ENCODE results near the gene TACC2.
"Not testable (repeated sequence)": the region's sequence is repeated elsewhere in the genome, so short reads cannot be mapped to it uniquely, and the experiment has no call there.

Gene TACC2

GRCh38 chr10:121981346-121981745 is 7.6 kb upstream of the TACC2 start:
- no peak for DNase-seq

GRCh38 chr10:121983852-121984251 is 5.1 kb upstream of the TACC2 start:
- no peak for DNase-seq

DNA sequence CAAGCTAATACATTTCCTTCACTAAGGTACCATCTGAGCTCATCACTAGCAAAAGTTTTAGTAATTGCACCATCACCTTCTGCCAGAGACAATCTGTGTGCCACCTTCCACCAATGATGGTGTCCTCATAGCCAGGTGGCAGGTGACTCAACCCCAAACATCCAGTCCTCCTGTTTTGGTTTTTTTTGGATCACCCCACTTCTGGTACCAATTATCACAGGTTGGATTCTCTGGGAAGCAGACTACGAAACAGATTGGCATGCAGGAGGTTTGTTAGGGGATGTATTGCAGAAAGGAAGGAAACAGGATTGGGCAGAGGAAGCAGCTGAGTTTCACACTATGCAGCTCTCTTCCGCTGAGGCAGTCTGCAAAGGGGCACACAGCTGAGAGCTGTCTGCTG is 4.5 kb upstream of the TACC2 start:
- no peak for DNase-seq

- DNase-seq: no peak
These were observed 1.2 kb downstream of the TACC2 start for GRCh38 chr10:121990015-121990677.

DNA sequence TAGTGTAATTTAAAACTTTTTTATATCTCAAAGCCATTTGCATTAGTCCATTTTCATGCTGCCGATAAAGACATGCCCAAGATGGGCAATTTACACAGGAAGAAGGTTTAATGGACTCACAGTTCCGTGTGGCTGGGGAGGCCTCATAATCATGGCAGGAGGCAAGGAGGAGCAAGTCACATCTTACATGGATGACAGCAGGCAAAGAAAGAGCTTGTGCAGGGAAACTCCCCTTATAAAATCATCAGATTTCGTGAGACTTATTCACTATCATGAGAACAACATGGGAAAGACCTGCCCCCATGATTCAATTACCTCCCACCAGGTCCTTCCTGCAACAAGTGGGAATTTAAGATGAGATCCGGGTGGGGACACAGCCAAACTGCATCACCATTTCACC is 2.8 kb downstream of the TACC2 start:
- DNase-seq: not testable (repeated sequence)

- DNase-seq: no peak
These were observed 5.5 kb downstream of the TACC2 start for GRCh38 chr10:121994429-121994941.

- DNase-seq: no peak
These were observed 9.5 kb downstream of the TACC2 start for GRCh38 chr10:121998462-121998861.

- no peak for DNase-seq
These were observed 10.3 kb downstream of the TACC2 start for GRCh38 chr10:121999301-121999700.

DNA sequence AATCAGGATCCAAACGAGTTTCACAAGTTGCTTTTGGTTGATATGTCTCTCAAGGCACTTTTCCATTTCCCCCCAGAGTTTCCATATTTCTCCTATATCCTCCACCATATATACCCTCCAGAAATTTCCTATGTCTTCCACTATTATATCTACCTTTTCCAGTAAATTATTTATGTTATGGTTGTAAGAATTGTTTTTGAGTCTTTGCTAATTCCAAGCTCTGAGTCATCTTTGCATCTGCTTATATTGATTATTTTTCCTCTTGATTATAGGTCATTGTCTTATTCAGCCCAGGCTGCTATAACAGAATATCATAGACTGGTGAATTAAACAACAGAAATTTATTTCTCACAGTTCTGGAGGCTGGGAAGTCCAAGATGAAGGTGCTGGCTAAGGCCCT is 12.7 kb downstream of the TACC2 start:
- DNase-seq: no peak

GRCh38 chr10:122007415-122007814 is 18.5 kb downstream of the TACC2 start:
- no peak for DNase-seq

DNA sequence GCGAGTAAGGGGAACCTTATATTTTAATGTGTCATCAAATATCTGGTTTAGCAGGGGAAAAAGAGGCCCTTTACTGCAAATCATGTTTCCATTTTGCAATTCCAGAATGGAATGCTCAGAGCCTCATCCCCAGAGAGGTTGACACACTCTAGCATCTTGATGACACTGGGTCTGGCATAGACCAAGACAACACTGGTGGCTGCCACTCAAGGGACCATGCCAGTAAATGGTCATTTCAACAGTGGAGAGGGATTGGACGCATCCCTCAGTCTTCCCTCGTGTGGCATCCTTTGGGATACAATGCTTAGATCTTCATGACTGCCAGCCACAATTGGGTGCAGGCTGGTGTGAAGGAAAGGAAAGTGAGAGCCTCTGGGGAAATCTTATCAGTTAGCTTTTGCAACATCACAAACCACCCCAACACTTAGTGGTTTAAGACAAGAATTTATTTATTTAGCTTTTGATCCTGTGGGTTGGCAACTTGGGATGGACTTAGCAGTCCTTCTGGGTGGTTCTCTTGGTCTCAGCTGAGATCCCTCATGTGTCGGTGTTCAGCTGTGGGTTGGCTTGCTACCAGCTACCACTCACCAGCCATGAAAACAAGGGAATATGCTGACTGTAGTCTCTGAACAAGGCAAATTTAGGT is 21.6 kb downstream of the TACC2 start:
- no peak for DNase-seq

DNA sequence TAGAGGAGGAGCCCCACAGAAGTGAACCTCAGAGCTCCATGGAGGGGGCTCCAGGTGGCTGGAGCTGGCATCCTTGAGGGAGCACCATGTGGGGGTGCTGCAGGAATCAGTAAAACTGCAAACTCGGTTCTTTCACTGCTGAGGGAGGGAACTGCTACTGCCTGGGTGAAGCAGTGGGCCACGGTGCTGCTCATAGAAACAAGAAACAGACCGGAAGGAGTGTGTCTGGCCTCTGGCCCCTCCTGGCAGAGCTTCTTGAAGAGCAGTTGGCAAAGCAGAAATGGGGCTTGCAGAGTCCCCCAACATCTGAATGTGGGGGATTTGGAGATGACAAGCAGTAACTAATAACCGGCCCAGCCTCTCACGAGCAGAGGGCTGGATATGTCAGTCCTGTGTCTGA is 23.8 kb downstream of the TACC2 start:
- no peak for DNase-seq

- no peak for DNase-seq
These were observed 24.4 kb downstream of the TACC2 start for GRCh38 chr10:122013311-122013780.

DNA sequence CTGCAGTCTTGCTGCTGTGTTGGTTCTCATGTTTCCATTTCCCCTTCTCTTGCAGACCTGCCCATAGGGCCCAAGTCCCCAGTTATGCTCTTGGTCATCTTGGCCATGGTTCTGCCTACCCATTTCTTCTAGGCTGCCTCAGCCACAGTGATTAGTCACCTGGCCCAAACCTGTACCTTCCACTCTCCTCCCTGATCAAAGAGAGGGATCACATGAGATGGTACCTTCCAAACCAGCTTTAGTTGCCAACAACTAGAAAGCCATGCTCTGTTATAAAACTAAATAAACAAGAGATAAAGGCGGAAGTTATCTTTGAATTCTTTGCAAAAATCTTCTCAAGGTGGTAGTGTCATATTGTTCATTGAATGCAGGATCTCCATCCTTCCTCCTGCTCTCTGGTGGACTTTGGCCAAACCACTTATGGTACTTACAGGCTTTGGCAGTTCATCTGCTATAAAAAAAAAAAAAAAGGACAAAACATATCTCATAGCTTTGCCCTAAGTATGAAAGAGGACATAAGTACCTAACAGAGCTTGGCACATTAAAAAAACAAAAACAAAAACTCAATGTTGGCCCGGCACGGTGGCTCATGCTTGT is 25.8 kb downstream of the TACC2 start:
- no peak for DNase-seq

DNA sequence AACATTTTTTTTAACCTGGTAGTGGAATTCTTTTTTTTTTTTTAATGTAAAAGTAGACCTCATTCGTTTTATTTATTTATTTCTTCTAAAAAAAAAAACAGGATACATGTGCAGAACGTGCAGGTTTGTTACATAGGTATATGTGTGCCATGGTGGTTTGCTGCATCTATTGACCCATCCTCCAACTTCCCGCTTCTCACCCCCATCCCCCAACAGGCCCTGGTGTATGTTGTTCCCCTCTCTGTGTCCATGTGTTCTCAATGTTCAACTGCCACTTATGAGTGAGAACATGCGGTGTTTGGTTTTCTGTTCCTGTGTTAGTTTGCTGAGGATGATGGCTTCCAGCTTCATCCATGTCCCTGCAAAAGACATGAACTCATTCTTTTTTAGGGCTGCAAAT is 29.0 kb downstream of the TACC2 start:
- not testable (repeated sequence) for DNase-seq

- no peak for DNase-seq
These were observed 29.5 kb downstream of the TACC2 start for GRCh38 chr10:122018491-122018890.

DNA sequence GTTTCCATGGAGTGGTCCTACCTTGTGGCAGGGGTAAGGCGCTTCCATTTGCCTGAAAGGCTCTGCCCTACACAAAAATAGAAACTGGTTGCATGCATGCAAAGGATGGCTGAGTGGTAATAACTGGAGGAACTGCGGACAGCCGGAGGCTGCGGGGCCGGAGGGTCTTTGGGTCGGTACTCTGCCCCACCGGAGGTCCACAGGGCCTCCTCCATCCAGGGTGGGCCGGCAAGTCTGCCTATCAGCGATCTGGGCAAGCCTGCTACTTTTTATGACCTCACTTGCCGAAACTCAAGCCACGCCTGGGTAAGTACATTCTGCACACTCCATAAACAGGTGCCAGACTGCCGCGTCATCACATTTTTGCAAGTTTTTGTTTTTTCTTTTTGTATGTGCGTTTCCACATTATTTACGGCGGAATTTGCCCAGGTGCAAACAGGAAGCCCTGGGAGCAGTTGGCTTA is 30.0 kb downstream of the TACC2 start:
- DNase-seq: no peak

DNA sequence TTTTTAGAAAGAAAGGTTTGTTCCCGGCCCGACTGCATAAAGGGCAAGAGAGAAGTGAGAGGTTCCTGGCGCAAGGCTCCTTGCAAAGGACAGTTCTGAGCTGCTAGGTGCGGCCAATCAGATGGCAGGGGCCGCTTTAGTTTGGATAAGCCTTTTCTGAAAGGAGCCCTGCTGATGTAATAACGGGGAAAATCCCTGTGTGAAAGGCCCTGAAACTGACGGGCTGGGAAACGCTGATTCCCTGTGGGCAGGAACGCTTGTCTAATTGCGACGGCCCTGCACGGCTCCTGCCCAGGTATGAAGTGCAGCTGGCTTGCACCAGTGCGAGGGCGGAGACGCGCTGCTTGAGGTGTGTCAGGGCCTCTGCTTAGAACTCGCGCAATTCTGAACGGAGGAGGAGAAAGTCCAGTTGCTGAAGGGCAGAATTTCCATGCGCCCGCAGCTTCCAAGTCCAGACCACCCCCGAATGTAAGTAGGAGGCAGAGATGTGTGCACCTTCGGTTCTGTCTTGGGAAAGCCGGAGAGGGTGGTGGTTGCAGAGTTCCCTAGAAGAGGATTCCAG is 30.5 kb downstream of the TACC2 start:
- DNase-seq: no peak

- no peak for DNase-seq
These were observed 31.3 kb downstream of the TACC2 start for GRCh38 chr10:122020226-122020625.

DNA sequence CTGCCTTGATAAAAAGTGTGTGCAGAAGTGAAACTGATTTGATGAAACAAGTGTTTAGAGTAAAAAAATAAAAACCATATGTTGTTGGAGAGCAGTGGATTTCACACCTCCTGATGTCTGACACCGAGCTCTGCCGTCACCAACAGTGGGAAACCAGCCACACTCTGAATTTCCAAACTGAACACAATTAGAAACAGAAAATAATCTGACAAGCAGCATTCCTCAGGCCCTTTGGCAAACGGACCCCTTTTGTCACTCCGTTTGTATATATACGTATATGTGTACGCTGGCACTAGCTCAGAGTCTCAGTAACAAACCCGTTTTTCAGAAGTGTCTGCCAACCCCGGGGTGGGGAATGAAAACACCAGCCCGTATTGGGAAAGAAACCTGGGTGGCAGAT is 32.4 kb downstream of the TACC2 start:
- DNase-seq: no peak

- DNase-seq: no peak
These were observed 32.9 kb downstream of the TACC2 start for GRCh38 chr10:122021828-122022227.

DNA sequence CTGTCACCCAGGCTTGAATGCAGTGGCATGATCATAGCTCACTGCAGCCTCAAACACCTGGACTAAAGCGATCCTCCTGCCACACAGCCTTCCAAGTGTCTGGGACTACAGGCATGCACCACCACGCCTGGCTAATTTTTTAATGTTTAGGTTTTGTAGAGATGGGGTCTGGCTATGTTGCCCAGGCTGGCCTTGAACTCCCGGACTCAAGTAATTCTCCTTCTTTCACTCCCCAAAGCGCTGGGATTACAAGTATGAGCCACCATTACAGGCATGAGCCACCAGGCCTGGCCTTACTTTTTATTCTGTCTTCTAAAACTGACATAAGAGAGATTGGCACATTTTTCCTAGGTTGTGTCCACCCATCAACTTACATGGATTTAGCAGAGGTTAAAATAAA is 33.3 kb downstream of the TACC2 start:
- no peak for DNase-seq

DNA sequence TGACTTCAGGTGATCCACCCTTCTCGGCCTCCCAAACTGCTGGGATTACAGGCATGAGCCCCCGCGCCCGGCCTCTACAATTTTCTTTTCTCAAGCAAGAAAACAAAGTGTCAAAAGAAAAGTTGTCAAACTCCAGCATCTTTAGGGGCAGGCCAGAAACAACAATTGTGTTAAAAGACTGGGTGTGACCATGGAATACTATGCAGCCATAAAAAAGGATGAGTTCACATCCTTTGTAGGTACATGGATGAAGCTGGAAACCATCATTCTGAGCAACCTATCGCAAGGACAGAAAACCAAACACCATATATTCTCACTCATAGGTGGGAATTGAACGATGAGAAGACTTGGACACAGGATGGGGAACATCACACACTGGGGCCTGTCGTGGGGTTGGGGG is 34.3 kb downstream of the TACC2 start:
- DNase-seq: not testable (repeated sequence)
